Psoas muscle (tissue), 8 donors: Measurements from ENCODE around the gene S100A16. TPM values are rescaled to one million over a fixed set of nuclear protein-coding genes. Genes with fewer than 3 reads are reported as not detected.

ENCODE experiments used
- ATAC-seq, 4 donors: fragments of 200-7000 bp; cut with Tn5 transposase; one replicate each; pipeline ENCODE4 v1.9.1; 2020; ENCODE audit warnings: moderate library complexity in 3 of 4, mild to moderate bottlenecking in 2 of 4
- DNase-seq, 2 donors: peaks; one replicate each; pipeline ENCODE4 v3.0.0-alpha.2; 2020
- H3K27ac ChIP-seq: fragments of 200-600 bp; one replicate; pipeline ENCODE4 v1.8.0; 2022
- H3K27me3 ChIP-seq, 3 donors: fragments of 200-600 bp in 1 of 3; one replicate each; pipeline versions ENCODE4 v1.6.1 to v1.8.0; 2013 to 2022; ENCODE audit warnings: low read length in 2 of 3, mild to moderate bottlenecking in 2 of 3, moderate library complexity in 1 of 3; ENCODE audit not compliant: insufficient read depth in 3 of 3
- H3K36me3 ChIP-seq, 2 donors: fragments of 200-600 bp in 1 of 2; one replicate each; pipeline versions ENCODE4 v1.6.1 to v1.8.0; 2013 to 2022; ENCODE audit warnings: low read depth in 1 of 2, mild to moderate bottlenecking in 1 of 2, moderate library complexity in 1 of 2; ENCODE audit not compliant: insufficient read depth in 1 of 2
- H3K4me1 ChIP-seq: fragments of 200-600 bp; one replicate; pipeline ENCODE4 v1.8.0; 2022
- H3K4me3 ChIP-seq: fragments of 200-600 bp; one replicate; pipeline ENCODE4 v1.8.0; 2022; ENCODE audit warnings: mild to moderate bottlenecking
- H3K9me3 ChIP-seq: fragments of 200-600 bp; one replicate; pipeline ENCODE4 v1.8.0; 2022
- WGBS, 3 donors: extraction: QIAGEN DNeasy Blood & Tissue Kit; methylation state at CpG; one replicate each; pipeline versions ENCODE4 v1.1.6 to v1.1.7; 2013; 5-methylcytosine and 5-hydroxymethylcytosine counted together
- intact Hi-C, 2 donors: fragments of 100-400 bp; cut with DNase I; formaldehyde crosslinking; loops; one replicate each; pipeline versions ENCODE4 v1.11.0 to v1.14.2; 2022
- polyA plus RNA-seq, 3 donors: library from polyadenylated mRNA; stranded (reverse); fragments of 200-250 nt; gene quantifications; one replicate each; pipeline ENCODE4 v1.2.3, GENCODE V29; 2013
- total RNA-seq, 4 donors: library from RNA; stranded (reverse); fragmentation: NEBNext Ultra II Directional in 2 of 4; extraction: Animal tissue kit (Norgen Biotek cat#: 25700) in 2 of 4; gene quantifications; one replicate each; pipeline versions ENCODE4 v1.2.1 to v1.2.4, GENCODE V29; 2021 to 2023
- TF ChIP-seq, protein P1 (sequence below): fragments of 200-600 bp; IDR thresholded peaks from one replicate; pipeline ENCODE4 v1.8.0; 2022; ENCODE audit warnings: antibody characterized with exemption
- donor health status: healthy with polysubstance abuse.
- donor health status: DM: no; HTN: no; CAD: no; lungs with moderate emphysema.
- donor health status: Bipolar disorder and iron deficiency.
- donor health status: healthy.
- donor health status: DM: yes; HTN: yes; CAD: no.
- donor health status: DM: no; HTN: no; CAD: no.
- donor health status: DM: no; HTN: no; CAD: no.
- donor health status: DM: yes; HTN: yes; CAD: no.

Gene S100A16
- total and polyA plus RNA-seq, 7 donors: 23.3 to 251 (median 38.1) TPM

DNA sequence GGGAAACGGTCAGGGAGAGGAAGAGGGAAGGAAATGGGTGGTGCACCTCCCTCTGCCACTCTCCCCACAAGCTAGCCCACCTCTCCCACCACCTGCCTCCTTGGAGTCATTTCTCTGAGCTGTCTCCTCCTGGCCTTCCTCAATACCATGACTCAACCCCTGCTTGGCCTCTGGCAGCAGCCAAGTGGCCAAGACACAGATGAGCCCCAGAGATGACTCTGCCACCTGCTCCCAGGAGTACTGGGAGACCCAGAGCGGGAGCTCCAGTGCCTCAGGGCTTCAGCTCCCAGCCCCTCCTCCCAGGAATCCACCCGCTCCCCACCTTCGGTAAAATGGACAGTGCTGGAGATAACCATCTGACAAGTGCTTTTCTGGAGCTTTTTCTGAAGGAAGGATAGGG, 2.6 kb downstream of the S100A16 start:
- Histone ChIP-seq H3K4me3 (no peak overlapping the region), H3K4me1 (peaks cover 27% of the 10 kb centered on the region), H3K27ac (peak overlapping the region; percentile 81), H3K27me3 (no peaks in the 10 kb centered on the region), H3K36me3 (peaks cover 0 to 25% of the 10 kb centered on the region in 2 donors), H3K9me3 (no peaks in the 10 kb centered on the region)
- WGBS, 3 donors: 57 to 74% (median 60%) methylated on average over 4 of the region's 4 CpGs
- peak; percentile 37 to 58 (median 42) for ATAC-seq
- TF ChIP-seq, protein P1, sequence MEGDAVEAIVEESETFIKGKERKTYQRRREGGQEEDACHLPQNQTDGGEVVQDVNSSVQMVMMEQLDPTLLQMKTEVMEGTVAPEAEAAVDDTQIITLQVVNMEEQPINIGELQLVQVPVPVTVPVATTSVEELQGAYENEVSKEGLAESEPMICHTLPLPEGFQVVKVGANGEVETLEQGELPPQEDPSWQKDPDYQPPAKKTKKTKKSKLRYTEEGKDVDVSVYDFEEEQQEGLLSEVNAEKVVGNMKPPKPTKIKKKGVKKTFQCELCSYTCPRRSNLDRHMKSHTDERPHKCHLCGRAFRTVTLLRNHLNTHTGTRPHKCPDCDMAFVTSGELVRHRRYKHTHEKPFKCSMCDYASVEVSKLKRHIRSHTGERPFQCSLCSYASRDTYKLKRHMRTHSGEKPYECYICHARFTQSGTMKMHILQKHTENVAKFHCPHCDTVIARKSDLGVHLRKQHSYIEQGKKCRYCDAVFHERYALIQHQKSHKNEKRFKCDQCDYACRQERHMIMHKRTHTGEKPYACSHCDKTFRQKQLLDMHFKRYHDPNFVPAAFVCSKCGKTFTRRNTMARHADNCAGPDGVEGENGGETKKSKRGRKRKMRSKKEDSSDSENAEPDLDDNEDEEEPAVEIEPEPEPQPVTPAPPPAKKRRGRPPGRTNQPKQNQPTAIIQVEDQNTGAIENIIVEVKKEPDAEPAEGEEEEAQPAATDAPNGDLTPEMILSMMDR: no peak
- intact Hi-C loops: no loop called here
- peak in 1 of 2 donors; percentile 43 for DNase-seq

DNA sequence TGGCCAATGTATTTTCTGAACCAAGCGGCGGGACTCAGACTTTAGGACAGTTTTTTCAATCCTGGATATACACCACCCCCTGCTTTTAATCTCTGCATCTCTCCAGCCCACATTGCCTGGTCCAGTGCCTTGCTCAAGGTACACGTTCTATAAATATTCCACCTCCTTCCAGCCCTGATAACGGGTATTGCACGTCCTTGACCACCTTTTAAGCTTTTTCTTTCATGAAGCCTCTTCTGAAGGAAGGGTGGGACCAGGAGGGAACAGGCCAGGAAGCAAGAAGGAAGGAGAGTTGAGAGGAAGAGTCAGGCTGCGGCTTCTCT, 3.4 kb downstream of the S100A16 start:
- peak overlapping the region; percentile 66 for H3K4me3 ChIP-seq
- WGBS, 3 donors: 49 to 70% (median 61%) methylated on average over 6 of the region's 6 CpGs
- TF ChIP-seq, protein P1: no peak

DNA sequence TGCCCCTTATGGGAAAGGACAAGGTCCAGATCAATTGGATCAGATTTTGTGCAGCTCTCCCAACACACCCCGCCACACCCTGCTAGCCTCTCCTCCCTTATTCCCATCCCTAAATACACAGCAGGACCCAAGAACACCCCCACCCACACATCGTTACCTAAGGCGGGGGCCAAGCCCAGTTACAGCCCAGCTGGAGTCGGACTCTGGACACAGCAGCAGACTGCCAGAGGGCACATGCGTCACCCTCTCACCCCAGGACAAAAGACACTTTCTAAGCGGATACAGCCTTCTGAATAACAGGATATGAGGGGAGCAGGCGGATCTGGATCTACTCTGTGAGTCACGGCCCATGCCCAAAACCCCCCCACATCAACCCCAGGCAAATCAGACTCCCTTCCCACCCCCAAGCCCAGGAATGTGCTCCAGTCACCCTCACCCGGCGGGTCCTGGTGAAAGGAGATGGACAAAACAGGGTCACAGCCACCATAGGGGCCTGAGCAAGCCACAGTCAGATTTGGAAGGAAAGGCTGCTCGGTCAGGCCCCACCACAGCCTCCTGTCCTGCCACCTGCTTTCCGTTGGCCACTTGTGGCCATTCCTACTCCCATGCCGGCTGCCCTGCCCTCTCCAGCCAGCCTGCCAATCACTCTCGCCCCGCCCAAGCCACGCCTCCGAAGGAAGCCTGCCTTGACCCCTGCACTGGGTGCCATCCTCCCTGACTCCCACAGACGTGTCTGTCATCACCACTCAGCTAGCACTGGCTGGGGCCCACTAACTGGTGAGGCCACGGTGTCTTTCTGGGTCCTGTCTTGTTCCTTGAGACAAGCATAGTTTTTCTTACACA, 4.0 kb downstream of the S100A16 start:
- TF ChIP-seq, protein P1: no peak
- ATAC-seq (peak; percentile 79 to 85 (median 82)), DNase-seq (peak; percentile 87 to 90)
- Histone ChIP-seq H3K4me1 (peaks cover 27% of the 10 kb centered on the region), H3K36me3 (peaks cover 0 to 29% of the 10 kb centered on the region in 2 donors), H3K27me3 (no peaks in the 10 kb centered on the region), H3K4me3 (peak overlapping the region; percentile 66), H3K27ac (peak overlapping the region; percentile 81), H3K9me3 (no peaks in the 10 kb centered on the region)
- WGBS, 3 donors: 30 to 48% (median 42%) methylated on average over 19 of the region's 19 CpGs
- intact Hi-C loops: no loop called here

More for the DNA sequence above, 3.4 kb downstream of the S100A16 start:
- Histone ChIP-seq H3K36me3 (peaks cover 0 to 29% of the 10 kb centered on the region in 2 donors), H3K9me3 (no peaks in the 10 kb centered on the region), H3K27me3 (no peaks in the 10 kb centered on the region), H3K4me1 (peaks cover 27% of the 10 kb centered on the region), H3K27ac (peak overlapping the region; percentile 81)
- ATAC-seq (no peak), DNase-seq (no peak)
- intact Hi-C loops: no loop called here

DNA sequence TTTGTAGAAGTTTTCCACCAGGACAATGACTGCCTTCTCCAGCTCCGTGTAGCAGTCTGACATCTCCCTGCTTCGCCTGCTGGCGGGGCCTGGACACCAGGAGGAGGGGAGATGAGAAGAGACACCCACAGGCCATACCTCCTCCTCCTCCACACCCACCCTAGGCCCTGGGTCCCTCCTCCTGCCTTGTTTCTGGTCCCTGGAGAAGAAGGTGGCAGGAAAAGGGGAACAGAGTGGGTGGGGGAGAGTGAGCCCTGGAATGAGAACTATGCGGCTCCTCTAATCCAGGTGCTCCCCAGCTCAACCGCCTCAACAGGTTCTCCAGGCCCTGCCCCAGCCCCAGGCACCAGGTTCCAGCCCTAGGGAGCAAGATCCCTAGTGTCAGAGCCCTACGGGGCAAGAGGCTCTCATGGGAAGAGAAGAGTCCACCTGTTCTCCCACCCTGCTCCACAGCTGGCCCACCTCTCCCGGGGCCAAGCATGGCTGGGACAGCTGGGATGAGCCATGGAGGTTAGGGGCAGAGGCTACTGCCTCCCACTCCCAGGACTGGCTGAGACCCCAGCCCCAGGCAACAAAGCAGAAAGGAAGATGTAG, 4.8 kb downstream of the S100A16 start:
- Histone ChIP-seq H3K4me1 (peaks cover 23% of the 10 kb centered on the region), H3K27me3 (no peaks in the 10 kb centered on the region), H3K27ac (peak overlapping the region; percentile 81), H3K4me3 (peak overlapping the region; percentile 66), H3K36me3 (peaks cover 0 to 29% of the 10 kb centered on the region in 2 donors), H3K9me3 (no peaks in the 10 kb centered on the region)
- ATAC-seq (no peak), DNase-seq (no peak)
- WGBS, 3 donors: 56 to 72% (median 63%) methylated on average over 7 of the region's 7 CpGs
- intact Hi-C loops: no loop called here
- TF ChIP-seq, protein P1: no peak
